ENCODE measurements around the gene L1CAM.

- TF ChIP-seq CTCF (IDR thresholded peaks at IDR 0.05): no peak
- TF ChIP-seq POLR2A (IDR thresholded peaks at IDR 0.05): no peak
Observed at GRCh38 chrX:153884136-153884535, 1.8 kb downstream of the L1CAM start.

All from adrenal gland (tissue), 5 donors.